ENCODE data around the gene CD180.
"Not testable (repeated sequence)": the region's sequence is repeated elsewhere in the genome, so short reads cannot be mapped to it uniquely, and the experiment has no call there.

The CD180 gene

DNA sequence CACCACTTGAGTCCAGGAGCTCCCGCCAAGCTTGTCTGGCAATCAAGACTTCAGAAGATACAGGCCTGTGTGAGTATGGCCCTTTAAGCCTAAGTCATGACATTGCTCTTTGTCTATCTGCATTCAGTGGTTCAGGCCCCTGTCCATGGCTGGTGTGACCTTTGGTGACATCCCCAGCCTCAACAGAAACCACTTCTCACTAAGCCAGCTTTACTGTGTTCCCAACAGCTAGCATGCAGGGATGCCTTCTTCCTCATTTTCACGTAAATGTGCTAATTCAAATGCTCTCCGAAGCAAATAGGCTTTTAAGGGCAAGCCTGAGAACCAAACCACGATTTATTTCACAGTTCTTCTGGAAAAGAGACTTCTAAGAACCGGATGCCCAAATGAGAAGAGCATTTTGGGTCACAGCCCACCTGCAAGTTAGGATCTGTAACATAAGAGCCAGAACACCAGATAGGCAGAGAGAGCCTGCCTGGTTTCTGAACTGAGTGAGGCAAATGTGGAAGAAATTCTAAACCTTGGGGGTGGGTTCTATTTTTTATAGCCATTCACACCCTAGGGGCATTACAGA lies 14.9 kb downstream of the CD180 start:
- TF ChIP-seq, protein P1, sequence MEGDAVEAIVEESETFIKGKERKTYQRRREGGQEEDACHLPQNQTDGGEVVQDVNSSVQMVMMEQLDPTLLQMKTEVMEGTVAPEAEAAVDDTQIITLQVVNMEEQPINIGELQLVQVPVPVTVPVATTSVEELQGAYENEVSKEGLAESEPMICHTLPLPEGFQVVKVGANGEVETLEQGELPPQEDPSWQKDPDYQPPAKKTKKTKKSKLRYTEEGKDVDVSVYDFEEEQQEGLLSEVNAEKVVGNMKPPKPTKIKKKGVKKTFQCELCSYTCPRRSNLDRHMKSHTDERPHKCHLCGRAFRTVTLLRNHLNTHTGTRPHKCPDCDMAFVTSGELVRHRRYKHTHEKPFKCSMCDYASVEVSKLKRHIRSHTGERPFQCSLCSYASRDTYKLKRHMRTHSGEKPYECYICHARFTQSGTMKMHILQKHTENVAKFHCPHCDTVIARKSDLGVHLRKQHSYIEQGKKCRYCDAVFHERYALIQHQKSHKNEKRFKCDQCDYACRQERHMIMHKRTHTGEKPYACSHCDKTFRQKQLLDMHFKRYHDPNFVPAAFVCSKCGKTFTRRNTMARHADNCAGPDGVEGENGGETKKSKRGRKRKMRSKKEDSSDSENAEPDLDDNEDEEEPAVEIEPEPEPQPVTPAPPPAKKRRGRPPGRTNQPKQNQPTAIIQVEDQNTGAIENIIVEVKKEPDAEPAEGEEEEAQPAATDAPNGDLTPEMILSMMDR (IDR thresholded peaks at IDR 0.05): no peak
- no peak for DNase-seq (ENCODE audit: low spot score)
- Histone ChIP-seq H3K4me3 (no peak overlapping the region), H3K27ac (peak overlapping the region; percentile 30 to 38)

DNA sequence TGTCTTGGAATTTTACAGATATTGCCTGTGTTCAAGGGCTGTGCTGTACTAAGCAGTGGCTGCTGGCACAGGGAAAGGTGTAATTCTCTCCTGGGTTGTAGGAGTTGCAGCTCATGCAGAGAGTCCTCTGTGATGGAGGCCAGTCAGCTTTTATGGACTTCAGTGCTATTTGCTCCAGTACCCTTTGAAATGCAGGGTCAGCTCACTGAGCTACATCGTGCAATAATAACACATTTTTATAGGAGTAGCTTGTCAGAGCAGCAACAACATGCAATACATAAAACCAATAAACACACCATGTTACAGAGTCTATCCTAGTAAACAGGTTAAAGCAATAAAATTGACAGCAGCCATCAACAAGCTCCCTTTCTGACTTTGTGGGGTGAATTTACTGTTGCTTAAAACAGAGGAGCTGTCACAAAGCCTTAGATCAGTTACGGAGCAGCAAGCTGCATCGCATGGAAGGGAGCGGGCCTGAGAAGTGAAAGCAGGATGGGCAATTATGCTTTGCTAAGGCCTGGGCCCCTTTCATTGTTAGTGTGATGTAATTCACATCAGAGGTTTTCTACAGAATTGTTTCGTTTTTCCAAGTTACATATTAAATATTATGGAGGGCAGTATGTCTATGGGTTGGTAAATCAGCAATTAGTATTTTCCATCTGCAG lies 16.8 kb downstream of the CD180 start:
- no peak for DNase-seq (ENCODE audit: low spot score)
- Histone ChIP-seq H3K4me3 (no peak overlapping the region), H3K27ac (no peak overlapping the region)
- TF ChIP-seq, protein P1 (IDR thresholded peaks at IDR 0.05): no peak

DNA sequence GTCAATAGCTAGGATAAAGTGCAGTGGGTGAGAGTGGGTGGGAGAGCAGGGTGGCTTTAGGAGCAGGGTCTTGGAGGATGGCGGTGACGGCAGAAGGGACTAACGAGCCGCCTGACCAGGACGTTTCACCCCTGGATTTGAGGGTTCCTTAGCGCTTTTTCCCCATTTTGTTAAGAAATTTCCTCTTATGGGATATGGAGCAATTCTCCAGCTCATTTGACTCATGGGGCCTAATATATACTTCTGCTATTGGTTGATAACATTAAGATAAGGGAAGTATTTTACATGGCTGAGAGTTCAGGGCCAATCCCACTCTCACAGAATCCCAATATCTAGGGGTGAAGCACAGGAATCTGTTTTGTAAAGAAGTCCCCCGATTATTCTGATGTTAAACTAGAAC lies 17.6 kb downstream of the CD180 start:
- Histone ChIP-seq H3K27ac (no peak overlapping the region), H3K4me3 (no peak overlapping the region)
- DNase-seq (ENCODE audit: low spot score): no peak
- TF ChIP-seq, protein P1 (IDR thresholded peaks at IDR 0.05): no peak

DNA sequence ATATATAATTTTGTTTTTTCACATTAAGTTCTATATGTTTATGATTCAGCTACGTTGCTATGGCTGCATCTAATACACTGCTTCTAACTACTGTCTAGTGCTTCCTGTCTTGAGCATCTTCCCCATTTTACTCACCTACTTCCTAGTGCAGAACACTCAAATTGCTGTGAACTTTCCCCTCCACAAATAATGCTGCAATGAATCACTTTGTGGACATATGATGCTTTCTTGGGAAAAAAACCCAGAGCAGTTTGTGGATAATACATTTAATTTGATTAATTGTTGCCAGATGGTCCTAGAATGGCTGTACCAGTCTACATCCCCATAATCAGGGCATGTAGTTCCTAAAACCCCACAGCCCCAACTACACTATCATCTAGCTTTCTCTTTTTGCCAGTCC lies 18.5 kb downstream of the CD180 start:
- no peak overlapping the region for H3K27ac ChIP-seq
- DNase-seq (ENCODE audit: low spot score): no peak
- TF ChIP-seq, protein P1 (IDR thresholded peaks at IDR 0.05): no peak
- no peak overlapping the region for H3K4me3 ChIP-seq

DNA sequence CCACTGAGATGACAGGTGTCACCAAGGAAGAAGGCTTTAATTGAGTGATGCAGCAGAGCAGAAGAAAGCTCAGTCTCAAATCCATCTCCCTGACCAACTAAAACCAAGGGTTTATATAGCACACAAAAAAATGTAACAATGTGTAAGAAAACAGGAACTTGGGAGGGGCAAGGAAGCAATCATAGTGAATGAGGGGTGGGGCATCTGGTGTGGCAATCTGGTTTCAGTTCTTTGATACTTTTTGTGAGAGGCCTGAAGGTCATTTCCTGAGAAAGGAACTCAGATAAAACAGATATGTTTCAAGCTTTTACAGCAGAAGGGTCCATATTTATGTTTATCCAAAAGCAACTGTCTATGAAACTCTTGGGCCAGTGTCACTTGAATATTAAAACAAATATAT lies 19.7 kb downstream of the CD180 start:
- no peak for DNase-seq (ENCODE audit: low spot score)
- no peak overlapping the region for H3K4me3 ChIP-seq
- TF ChIP-seq, protein P1 (IDR thresholded peaks at IDR 0.05): no peak
- no peak overlapping the region for H3K27ac ChIP-seq

DNA sequence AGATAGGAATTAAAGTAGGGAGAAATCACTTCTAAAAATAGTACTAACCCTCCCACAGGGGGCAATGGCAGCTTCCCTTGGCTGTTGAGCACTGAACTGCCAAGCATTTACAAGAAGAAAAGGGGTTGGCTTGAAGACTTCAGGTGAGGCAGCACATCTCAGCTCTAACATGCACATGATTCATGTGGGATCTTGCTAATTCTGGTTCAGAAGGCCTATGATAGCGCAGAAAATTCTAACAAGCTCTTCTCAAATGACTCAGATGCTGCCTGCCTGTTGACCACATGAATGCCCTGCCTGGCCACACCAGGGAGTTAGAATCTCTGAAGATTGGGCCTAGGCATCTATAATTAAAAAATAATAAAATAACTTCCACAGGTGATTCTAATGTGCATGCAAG lies 22.6 kb downstream of the CD180 start:
- Histone ChIP-seq H3K4me3 (no peak overlapping the region), H3K27ac (no peak overlapping the region)
- TF ChIP-seq, protein P1 (IDR thresholded peaks at IDR 0.05): no peak
- DNase-seq (ENCODE audit: low spot score): no peak

DNA sequence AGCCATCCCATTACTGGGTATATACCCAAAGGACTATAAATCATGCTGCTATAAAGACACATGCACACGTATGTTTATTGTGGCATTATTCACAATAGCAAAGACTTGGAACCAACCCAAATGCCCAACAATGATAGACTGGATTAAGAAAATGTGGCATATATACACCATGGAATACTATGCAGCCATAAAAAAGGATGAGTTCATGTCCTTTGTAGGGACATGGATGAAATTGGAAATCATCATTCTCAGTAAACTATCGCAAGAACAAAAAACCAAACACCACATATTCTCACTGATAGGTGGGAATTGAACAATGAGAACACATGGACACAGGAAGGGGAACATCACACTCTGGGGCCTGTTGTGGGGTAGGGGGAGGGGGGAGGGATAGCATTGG lies 23.2 kb downstream of the CD180 start:
- DNase-seq (ENCODE audit: low spot score); H3K4me3 ChIP-seq; H3K27ac ChIP-seq: not testable (repeated sequence)
